Measurements from ENCODE around the gene FEV.
"Not testable (repeated sequence)": the region's sequence is repeated elsewhere in the genome, so short reads cannot be mapped to it uniquely, and the experiment has no call there.

FEV gene

GRCh38 chr2:218954541-218955300, 30.3 kb downstream of the FEV start:
- DNase-seq (ENCODE audit: low read depth): no peak
- no peak overlapping the region for H3K4me3 ChIP-seq (ENCODE audit: low read depth, low read length)
- TF ChIP-seq MYC (IDR thresholded peaks at IDR 0.05; ENCODE audit: low read depth, low read length) (no peak), POLR2A (IDR thresholded peaks at IDR 0.05; ENCODE audit: extremely low read depth, insufficient read length) (no peak), MAX (IDR thresholded peaks at IDR 0.05; ENCODE audit: low read depth, low read length) (no peak), CTCF (IDR thresholded peaks at IDR 0.05; ENCODE audit: low read depth, low read length) (no peak)

- TF ChIP-seq MYC (IDR thresholded peaks at IDR 0.05; ENCODE audit: low read depth, low read length): no peak
- peak; percentile 37 for TF ChIP-seq CTCF (IDR thresholded peaks at IDR 0.05; ENCODE audit: low read depth, low read length)
- no peak for DNase-seq (ENCODE audit: low read depth)
- H3K4me3 ChIP-seq (ENCODE audit: low read depth, low read length): no peak overlapping the region
Observed at GRCh38 chr2:218953366-218953954, 31.5 kb downstream of the FEV start.

- H3K4me3 ChIP-seq (ENCODE audit: low read depth, low read length): no peak overlapping the region
- TF ChIP-seq POLR2A (IDR thresholded peaks at IDR 0.05; ENCODE audit: extremely low read depth, insufficient read length) (no peak), MAX (IDR thresholded peaks at IDR 0.05; ENCODE audit: low read depth, low read length) (no peak), CTCF (IDR thresholded peaks at IDR 0.05; ENCODE audit: low read depth, low read length) (no peak), MYC (IDR thresholded peaks at IDR 0.05; ENCODE audit: low read depth, low read length) (no peak)
- no peak for DNase-seq (ENCODE audit: low read depth)
Observed at GRCh38 chr2:218952160-218952559, 32.8 kb downstream of the FEV start.

GRCh38 chr2:218946621-218947020, 38.4 kb downstream of the FEV start:
- no peak overlapping the region for H3K4me3 ChIP-seq (ENCODE audit: low read depth, low read length)
- no peak for DNase-seq (ENCODE audit: low read depth)
- TF ChIP-seq MYC (IDR thresholded peaks at IDR 0.05; ENCODE audit: low read depth, low read length) (no peak), MAX (IDR thresholded peaks at IDR 0.05; ENCODE audit: low read depth, low read length) (no peak), CTCF (IDR thresholded peaks at IDR 0.05; ENCODE audit: low read depth, low read length) (no peak), POLR2A (IDR thresholded peaks at IDR 0.05; ENCODE audit: extremely low read depth, insufficient read length) (no peak)

- no peak overlapping the region for H3K4me3 ChIP-seq (ENCODE audit: low read depth, low read length)
- no peak for DNase-seq (ENCODE audit: low read depth)
- TF ChIP-seq CTCF (IDR thresholded peaks at IDR 0.05; ENCODE audit: low read depth, low read length): no peak
- no peak for TF ChIP-seq MYC (IDR thresholded peaks at IDR 0.05; ENCODE audit: low read depth, low read length)
- TF ChIP-seq MAX (IDR thresholded peaks at IDR 0.05; ENCODE audit: low read depth, low read length): no peak
- no peak for TF ChIP-seq POLR2A (IDR thresholded peaks at IDR 0.05; ENCODE audit: extremely low read depth, insufficient read length)
Observed at GRCh38 chr2:218944759-218945404, 40.1 kb downstream of the FEV start.

GRCh38 chr2:218931751-218932150, 53.2 kb downstream of the FEV start:
- not testable (repeated sequence) for H3K4me3 ChIP-seq (ENCODE audit: low read depth, low read length); DNase-seq (ENCODE audit: low read depth)
